ENCODE data around the gene KYAT1.

Gene KYAT1

GRCh38 chr9:128906741-128907140, 25.0 kb upstream of the KYAT1 start:
- no peak for DNase-seq

- no peak for DNase-seq
These were observed 24.2 kb upstream of the KYAT1 start for GRCh38 chr9:128905964-128906363.

GRCh38 chr9:128903871-128904620, 22.3 kb upstream of the KYAT1 start:
- DNase-seq: no peak

GRCh38 chr9:128903079-128903461, 21.3 kb upstream of the KYAT1 start:
- no peak for DNase-seq

GRCh38 chr9:128902351-128903078, 20.8 kb upstream of the KYAT1 start:
- DNase-seq: peak; percentile 40 to 87 (median 65)

GRCh38 chr9:128901822-128902221, 20.1 kb upstream of the KYAT1 start:
- DNase-seq: no peak

GRCh38 chr9:128901379-128901778, 19.6 kb upstream of the KYAT1 start:
- DNase-seq: no peak

- no peak for DNase-seq
These were observed 18.0 kb upstream of the KYAT1 start for GRCh38 chr9:128899566-128900322.

GRCh38 chr9:128898845-128899565, 17.3 kb upstream of the KYAT1 start:
- DNase-seq: no peak

- no peak for DNase-seq
These were observed 16.6 kb upstream of the KYAT1 start for GRCh38 chr9:128898382-128898781.

- DNase-seq: no peak
These were observed 13.8 kb upstream of the KYAT1 start for GRCh38 chr9:128895556-128895955.

- DNase-seq: no peak
These were observed 13.0 kb upstream of the KYAT1 start for GRCh38 chr9:128894764-128895163.

- DNase-seq: no peak
These were observed 11.6 kb upstream of the KYAT1 start for GRCh38 chr9:128893354-128893753.

- no peak for DNase-seq
These were observed 10.6 kb upstream of the KYAT1 start for GRCh38 chr9:128892221-128892921.

GRCh38 chr9:128891321-128892220, 9.8 kb upstream of the KYAT1 start:
- no peak for DNase-seq

GRCh38 chr9:128887914-128888350, 6.2 kb upstream of the KYAT1 start:
- no peak for DNase-seq

GRCh38 chr9:128887049-128887448, 5.3 kb upstream of the KYAT1 start:
- no peak for DNase-seq

- no peak for DNase-seq
These were observed 4.6 kb upstream of the KYAT1 start for GRCh38 chr9:128886211-128886891.

GRCh38 chr9:128885798-128886197, 4.0 kb upstream of the KYAT1 start:
- no peak for DNase-seq

- DNase-seq: no peak
These were observed 3.6 kb upstream of the KYAT1 start for GRCh38 chr9:128885376-128885775.

- no peak for DNase-seq
These were observed 2.4 kb upstream of the KYAT1 start for GRCh38 chr9:128884164-128884563.

Data from activated naive CD4-positive, alpha-beta T cell (primary cell).